GM12874 (cell line): Measurements from ENCODE around the gene UROS.

Experiments used
- CTCF ChIP-seq: IDR thresholded peaks from 2 replicates; pipeline ENCODE4 v1.5.1; 2011; ENCODE audit warnings: low read depth, mild to moderate bottlenecking, control low read depth, low read length, moderate library complexity; ENCODE audit not compliant: insufficient read depth

UROS gene

GRCh38 chr10:125779403-125780327, 43.4 kb downstream of the UROS start:
- no peak for TF ChIP-seq CTCF

- TF ChIP-seq CTCF: no peak
These were observed 44.5 kb downstream of the UROS start for GRCh38 chr10:125778556-125778955.

- no peak for TF ChIP-seq CTCF
These were observed 45.3 kb downstream of the UROS start for GRCh38 chr10:125777806-125778205.

GRCh38 chr10:125775491-125776106, 47.5 kb downstream of the UROS start, which contains the start of gene MMP21:
TSS of gene MMP21 (minus strand) at chr10:125775821. CDS start at chr10:125775821, 0 bp downstream.
- TF ChIP-seq CTCF: no peak

- no peak for TF ChIP-seq CTCF
These were observed 48.4 kb downstream of the UROS start for GRCh38 chr10:125774581-125775191.

GRCh38 chr10:125773687-125774543, 49.1 kb downstream of the UROS start:
- TF ChIP-seq CTCF: no peak
